ENCODE data around the gene PDGFC.

DNA sequence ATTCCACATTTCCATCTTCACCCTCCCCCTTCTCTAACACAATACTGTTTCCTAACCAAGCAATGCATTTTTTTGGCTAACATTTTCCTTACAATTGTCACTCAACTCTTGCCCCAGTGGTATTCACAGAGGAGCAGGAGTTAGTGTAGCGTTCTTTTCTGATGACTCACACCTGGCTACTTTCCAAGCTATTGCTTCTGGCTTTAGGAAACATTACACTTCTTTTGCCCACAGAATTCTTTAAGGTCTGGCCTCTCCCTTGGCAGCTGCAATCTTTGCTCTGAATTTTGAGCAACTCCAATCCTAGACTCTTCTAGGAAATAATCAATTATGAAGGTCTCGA is 27.5 kb upstream of the PDGFC start:
- TF ChIP-seq, protein P1, sequence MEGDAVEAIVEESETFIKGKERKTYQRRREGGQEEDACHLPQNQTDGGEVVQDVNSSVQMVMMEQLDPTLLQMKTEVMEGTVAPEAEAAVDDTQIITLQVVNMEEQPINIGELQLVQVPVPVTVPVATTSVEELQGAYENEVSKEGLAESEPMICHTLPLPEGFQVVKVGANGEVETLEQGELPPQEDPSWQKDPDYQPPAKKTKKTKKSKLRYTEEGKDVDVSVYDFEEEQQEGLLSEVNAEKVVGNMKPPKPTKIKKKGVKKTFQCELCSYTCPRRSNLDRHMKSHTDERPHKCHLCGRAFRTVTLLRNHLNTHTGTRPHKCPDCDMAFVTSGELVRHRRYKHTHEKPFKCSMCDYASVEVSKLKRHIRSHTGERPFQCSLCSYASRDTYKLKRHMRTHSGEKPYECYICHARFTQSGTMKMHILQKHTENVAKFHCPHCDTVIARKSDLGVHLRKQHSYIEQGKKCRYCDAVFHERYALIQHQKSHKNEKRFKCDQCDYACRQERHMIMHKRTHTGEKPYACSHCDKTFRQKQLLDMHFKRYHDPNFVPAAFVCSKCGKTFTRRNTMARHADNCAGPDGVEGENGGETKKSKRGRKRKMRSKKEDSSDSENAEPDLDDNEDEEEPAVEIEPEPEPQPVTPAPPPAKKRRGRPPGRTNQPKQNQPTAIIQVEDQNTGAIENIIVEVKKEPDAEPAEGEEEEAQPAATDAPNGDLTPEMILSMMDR (IDR thresholded peaks at IDR 0.05; ENCODE audit: extremely low read depth in 1 of 2, insufficient read depth in 1 of 2, low read depth in 1 of 2, low read length in 2 of 2), result no peak
- TF ChIP-seq POLR2A (IDR thresholded peaks at IDR 0.05; ENCODE audit: low read depth, low read length) (no peak), FOS (IDR thresholded peaks at IDR 0.05; ENCODE audit: borderline replicate concordance, insufficient read depth, low read length) (peak; percentile 89), EZH2 (IDR thresholded peaks at IDR 0.05; ENCODE audit: borderline replicate concordance, low read depth, low read length, severe bottlenecking) (no peak), POLR2AphosphoS5 (IDR thresholded peaks at IDR 0.05; ENCODE audit: insufficient read depth, low read depth, low read length) (peak; percentile 56), MYC (IDR thresholded peaks at IDR 0.05; ENCODE audit: low read depth, low read length) (no peak)

Data from endothelial cell of umbilical vein (primary cell).